Left lung (tissue), 10 donors: ENCODE measurements around the gene FAM107A. TPM values are rescaled to one million over a fixed set of nuclear protein-coding genes. Genes with fewer than 3 reads are reported as not detected.

Experiments used
- ATAC-seq: fragments of 200-7000 bp; cut with Tn5 transposase; one replicate; pipeline ENCODE4 v1.9.1; 2020; ENCODE audit warnings: moderate library complexity
- DNase-seq, 4 donors: peaks; one replicate each; pipeline ENCODE4 v3.0.0-alpha.2; 2013 to 2020
- H3K27ac ChIP-seq, 2 donors: fragments of 200-600 bp; sonication (generic) in 1 of 2; one replicate each; pipeline versions ENCODE4 v1.5.0 to v1.8.0; 2020 to 2021
- H3K27me3 ChIP-seq, 2 donors: fragments of 200-600 bp; sonication (generic) in 1 of 2; one replicate each; pipeline versions ENCODE4 v1.5.0 to v1.8.0; 2020 to 2021
- H3K36me3 ChIP-seq, 2 donors: fragments of 200-600 bp; sonication (generic) in 1 of 2; one replicate each; pipeline versions ENCODE4 v1.5.0 to v1.8.0; 2020 to 2021
- H3K4me1 ChIP-seq, 2 donors: fragments of 200-600 bp; one replicate each; pipeline ENCODE4 v1.8.0; 2021
- H3K4me3 ChIP-seq, 2 donors: fragments of 200-600 bp; sonication (generic) in 1 of 2; one replicate each; pipeline versions ENCODE4 v1.5.0 to v1.8.0; 2020 to 2021; ENCODE audit warnings: mild to moderate bottlenecking in 1 of 2
- H3K9me3 ChIP-seq, 2 donors: fragments of 200-600 bp; sonication (generic) in 1 of 2; one replicate each; pipeline versions ENCODE4 v1.5.0 to v1.8.0; 2020 to 2021
- CTCF ChIP-seq, 2 donors: fragments of 200-600 bp; sonication (generic) in 1 of 2; IDR thresholded peaks; one replicate each; pipeline versions ENCODE4 v1.5.0 to v1.8.0; 2021; ENCODE audit warnings: antibody characterized with exemption in 2 of 2
- intact Hi-C, 2 donors: fragments of 100-400 bp; cut with DNase I; formaldehyde crosslinking; loops; one replicate each; pipeline versions ENCODE4 v1.11.2 to v1.14.2; 2022
- polyA plus RNA-seq, 6 donors: library from polyadenylated mRNA; unstranded; fragments of 120-200 nt; gene quantifications; one replicate each; pipeline ENCODE4 v1.2.1, GENCODE V29; 2013; ENCODE audit not compliant: insufficient read length in 6 of 6
- total RNA-seq, 2 donors: library from RNA; stranded (reverse); fragmentation: NEBNext Ultra II Directional; extraction: Animal tissue kit (Norgen Biotek cat#: 25700); gene quantifications; one replicate each; pipeline ENCODE4 v1.2.1, GENCODE V29; 2021
- donor health status: DM: no; HTN: yes; CAD: no.
- donor health status: DM: no; HTN: no; CAD: no.

FAM107A gene
- total and polyA plus RNA-seq, 8 donors = 0.69 to 46.5 (median 1.3) TPM

GRCh38 chr3:58565621-58566397 is 11.4 kb downstream of the FAM107A start:
- H3K36me3 ChIP-seq = peaks cover 0 to 38% of the 10 kb centered on the region in 2 donors
- H3K4me3 ChIP-seq = no peak overlapping the region
- H3K27me3 ChIP-seq = no peaks in the 10 kb centered on the region
- no peak for DNase-seq
- ATAC-seq = no peak
- TF ChIP-seq CTCF (IDR thresholded peaks at IDR 0.05) = no peak
- intact Hi-C loops = no loop called here
- H3K27ac ChIP-seq = no peak overlapping the region
- H3K4me1 ChIP-seq = peaks cover 0 to 7% of the 10 kb centered on the region in 2 donors
- no peaks in the 10 kb centered on the region for H3K9me3 ChIP-seq

- intact Hi-C loops = no loop called here
- peaks cover 0 to 38% of the 10 kb centered on the region in 2 donors for H3K36me3 ChIP-seq
- no peak overlapping the region for H3K4me3 ChIP-seq
- no peaks in the 10 kb centered on the region for H3K9me3 ChIP-seq
- no peak for TF ChIP-seq CTCF (IDR thresholded peaks at IDR 0.05)
- peaks cover 0 to 7% of the 10 kb centered on the region in 2 donors for H3K4me1 ChIP-seq
- DNase-seq (no peak), ATAC-seq (peak; percentile 19)
- H3K27me3 ChIP-seq = no peaks in the 10 kb centered on the region
- no peak overlapping the region for H3K27ac ChIP-seq
These were observed 12.6 kb downstream of the FAM107A start for GRCh38 chr3:58564456-58565160.

GRCh38 chr3:58564054-58564453 is 13.1 kb downstream of the FAM107A start:
- H3K36me3 ChIP-seq = peaks cover 0 to 38% of the 10 kb centered on the region in 2 donors
- no peak overlapping the region for H3K27ac ChIP-seq
- ATAC-seq (no peak), DNase-seq (no peak)
- H3K4me1 ChIP-seq = peaks cover 0 to 7% of the 10 kb centered on the region in 2 donors
- no peak for TF ChIP-seq CTCF (IDR thresholded peaks at IDR 0.05)
- H3K4me3 ChIP-seq = no peak overlapping the region
- intact Hi-C loops = no loop called here
- H3K27me3 ChIP-seq = no peaks in the 10 kb centered on the region
- no peaks in the 10 kb centered on the region for H3K9me3 ChIP-seq

- DNase-seq (no peak), ATAC-seq (peak; percentile 13)
- Histone ChIP-seq H3K27me3 (no peaks in the 10 kb centered on the region), H3K9me3 (no peaks in the 10 kb centered on the region), H3K4me3 (no peak overlapping the region), H3K36me3 (peaks cover 0 to 38% of the 10 kb centered on the region in 2 donors), H3K27ac (no peak overlapping the region), H3K4me1 (peaks cover 0 to 1% of the 10 kb centered on the region in 2 donors)
- TF ChIP-seq CTCF (IDR thresholded peaks at IDR 0.05) = no peak
- intact Hi-C loops = no loop called here
These were observed 13.7 kb downstream of the FAM107A start for GRCh38 chr3:58563386-58564035.

GRCh38 chr3:58562498-58562897 is 14.7 kb downstream of the FAM107A start:
- H3K27ac ChIP-seq = no peak overlapping the region
- no peak overlapping the region for H3K4me3 ChIP-seq
- no peaks in the 10 kb centered on the region for H3K9me3 ChIP-seq
- DNase-seq (no peak), ATAC-seq (no peak)
- no peaks in the 10 kb centered on the region for H3K4me1 ChIP-seq
- H3K36me3 ChIP-seq = peaks cover 0 to 38% of the 10 kb centered on the region in 2 donors
- TF ChIP-seq CTCF (IDR thresholded peaks at IDR 0.05) = no peak
- intact Hi-C loops = no loop called here
- no peaks in the 10 kb centered on the region for H3K27me3 ChIP-seq
